Ovary (tissue), 9 donors: ENCODE results near the gene SORCS2. TPM values are rescaled to one million over a fixed set of nuclear protein-coding genes. Genes with fewer than 3 reads are reported as not detected.

Experiments
- DNase-seq, 5 donors: peaks; one replicate each; pipeline ENCODE4 v3.0.0-alpha.2; 2019 to 2020
- H3K27ac ChIP-seq, 2 donors: fragments of 200-600 bp; one replicate each; pipeline versions ENCODE4 v1.5.1 to v1.8.0; 2019 to 2022
- H3K27me3 ChIP-seq: fragments of 200-600 bp; one replicate; pipeline ENCODE4 v1.8.0; 2022
- H3K36me3 ChIP-seq: fragments of 200-600 bp; sonication (generic); one replicate; pipeline ENCODE4 v1.5.1; 2019
- H3K4me1 ChIP-seq: one replicate; pipeline ENCODE4 v1.8.1; 2013; ENCODE audit warnings: mild to moderate bottlenecking, moderate library complexity; ENCODE audit not compliant: insufficient read depth
- H3K4me3 ChIP-seq: fragments of 200-600 bp; sonication (generic); one replicate; pipeline ENCODE4 v1.5.1; 2017
- H3K9me3 ChIP-seq, 2 donors: fragments of 200-600 bp in 1 of 2; sonication (generic) in 1 of 2; one replicate each; pipeline versions ENCODE4 v1.5.1 to v1.8.1; 2013 to 2019; ENCODE audit warnings: mild to moderate bottlenecking in 1 of 2, moderate library complexity in 1 of 2
- EP300 ChIP-seq: sonication (generic); formaldehyde crosslinking; IDR thresholded peaks from one replicate; pipeline ENCODE4 v1.6.1; 2017; ENCODE audit warnings: antibody characterized with exemption
- POLR2A ChIP-seq: fragments of 450-650 bp; IDR thresholded peaks from one replicate; pipeline ENCODE4 v1.6.1; 2017; ENCODE audit warnings: antibody characterized with exemption, mild to moderate bottlenecking, moderate library complexity
- WGBS, 3 donors: extraction: QIAGEN DNeasy Blood & Tissue Kit in 1 of 3; methylation state at CpG; one replicate each; pipeline versions ENCODE4 v1.1.5 to v1.1.7; 2013 to 2017; 5-methylcytosine and 5-hydroxymethylcytosine counted together
- intact Hi-C, 4 donors: fragments of 100-400 bp; cut with DNase I; formaldehyde crosslinking; loops; one replicate each; pipeline versions ENCODE4 v1.11.0 to v1.15.1; 2022 to 2023
- polyA plus RNA-seq, 2 donors: library from polyadenylated mRNA; stranded (reverse); fragments of 200-250 nt in 1 of 2; fragments of 350-450 nt in 1 of 2; fragmentation: Illumina TruSeq in 1 of 2; extraction: RNeasy Lipid Tissue Mini Kit (QIAGEN cat#74804) in 1 of 2; gene quantifications; one replicate each; pipeline ENCODE4 v1.2.3, GENCODE V29; 2013 to 2014
- total RNA-seq, 7 donors: library from RNA; depleted of rRNA in 2 of 7; stranded (reverse); fragments of >200 nt in 2 of 7; fragmentation: NEBNext Ultra II Directional in 3 of 7; extraction: Animal tissue kit (Norgen Biotek cat#: 25700) in 3 of 7; gene quantifications; one replicate each; pipeline versions ENCODE4 v1.1.0 to v1.2.4, GENCODE V29; 2016 to 2023
- TF ChIP-seq, protein P1 (sequence below), 3 donors: fragments of 450-650 bp in 2 of 3; fragments of 200-600 bp in 1 of 3; IDR thresholded peaks; one replicate each; pipeline versions ENCODE4 v1.5.1 to v1.8.0; 2016 to 2022; ENCODE audit warnings: antibody characterized with exemption in 3 of 3, mild to moderate bottlenecking in 1 of 3
- donor health status: DM: no; HTN: no; CAD: no; lungs with moderate emphysema.
- donor health status: DM: no; HTN: no; CAD: no.
- donor health status: Bipolar disorder and iron deficiency.
- donor health status: DM: yes; HTN: yes; CAD: no.
- donor health status: DM: no; HTN: no; CAD: no.
- donor health status: DM: yes; HTN: yes; CAD: no.

Gene SORCS2
- total and polyA plus RNA-seq, 9 donors: 0.60 to 23.9 (median 7.1) TPM

DNA sequence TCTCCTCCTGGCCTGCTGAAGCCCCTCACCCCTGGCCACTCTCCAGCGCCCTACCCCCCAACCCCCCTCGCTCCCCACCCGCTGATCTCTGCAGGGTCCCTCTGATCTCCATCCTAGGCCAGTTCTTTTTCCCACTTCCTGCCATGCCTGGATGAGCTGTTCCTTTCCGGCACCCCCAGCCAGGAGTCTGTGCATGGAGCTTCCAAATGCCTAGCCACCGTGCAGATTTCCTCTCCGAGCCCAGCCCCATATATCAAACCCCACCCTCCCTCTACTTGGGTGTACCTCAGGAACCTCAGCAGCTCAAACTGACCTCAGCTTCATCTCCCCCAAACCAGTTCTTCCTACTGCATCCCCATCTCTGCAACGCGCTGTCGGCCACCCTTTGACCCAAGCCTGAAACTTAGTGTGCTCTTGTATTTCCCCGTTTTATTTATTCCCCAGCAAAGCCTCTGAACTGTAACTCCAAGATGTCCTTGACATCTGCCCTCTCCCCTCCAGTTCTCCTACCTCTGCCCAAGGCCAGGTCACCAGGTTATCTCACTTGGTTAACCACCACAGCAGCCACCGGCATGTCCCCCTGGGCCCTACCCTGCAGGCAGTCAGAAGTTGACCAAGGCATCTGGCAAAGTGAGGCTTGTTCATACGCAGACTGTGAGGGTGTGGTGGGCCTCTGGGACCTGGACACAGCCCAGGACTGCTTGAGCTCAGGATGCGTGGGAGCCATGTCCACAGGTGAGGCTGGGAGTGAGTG, 437.3 kb downstream of the SORCS2 start:
- intact Hi-C loops: no loop called here
- Histone ChIP-seq H3K27me3 (no peaks in the 10 kb centered on the region), H3K9me3 (no peaks in the 10 kb centered on the region), H3K4me3 (no peak overlapping the region), H3K27ac (peak overlapping the region in 1 of 2 donors; percentile 4), H3K36me3 (no peaks in the 10 kb centered on the region), H3K4me1 (peaks cover 4% of the 10 kb centered on the region)
- 64 to 87% (median 66%) methylated on average over 13 of the region's 13 CpGs for WGBS, 3 donors
- no peak for DNase-seq
- TF ChIP-seq EP300 (no peak), POLR2A (no peak)
- TF ChIP-seq, protein P1, sequence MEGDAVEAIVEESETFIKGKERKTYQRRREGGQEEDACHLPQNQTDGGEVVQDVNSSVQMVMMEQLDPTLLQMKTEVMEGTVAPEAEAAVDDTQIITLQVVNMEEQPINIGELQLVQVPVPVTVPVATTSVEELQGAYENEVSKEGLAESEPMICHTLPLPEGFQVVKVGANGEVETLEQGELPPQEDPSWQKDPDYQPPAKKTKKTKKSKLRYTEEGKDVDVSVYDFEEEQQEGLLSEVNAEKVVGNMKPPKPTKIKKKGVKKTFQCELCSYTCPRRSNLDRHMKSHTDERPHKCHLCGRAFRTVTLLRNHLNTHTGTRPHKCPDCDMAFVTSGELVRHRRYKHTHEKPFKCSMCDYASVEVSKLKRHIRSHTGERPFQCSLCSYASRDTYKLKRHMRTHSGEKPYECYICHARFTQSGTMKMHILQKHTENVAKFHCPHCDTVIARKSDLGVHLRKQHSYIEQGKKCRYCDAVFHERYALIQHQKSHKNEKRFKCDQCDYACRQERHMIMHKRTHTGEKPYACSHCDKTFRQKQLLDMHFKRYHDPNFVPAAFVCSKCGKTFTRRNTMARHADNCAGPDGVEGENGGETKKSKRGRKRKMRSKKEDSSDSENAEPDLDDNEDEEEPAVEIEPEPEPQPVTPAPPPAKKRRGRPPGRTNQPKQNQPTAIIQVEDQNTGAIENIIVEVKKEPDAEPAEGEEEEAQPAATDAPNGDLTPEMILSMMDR (IDR thresholded peaks at IDR 0.05): no peak

DNA sequence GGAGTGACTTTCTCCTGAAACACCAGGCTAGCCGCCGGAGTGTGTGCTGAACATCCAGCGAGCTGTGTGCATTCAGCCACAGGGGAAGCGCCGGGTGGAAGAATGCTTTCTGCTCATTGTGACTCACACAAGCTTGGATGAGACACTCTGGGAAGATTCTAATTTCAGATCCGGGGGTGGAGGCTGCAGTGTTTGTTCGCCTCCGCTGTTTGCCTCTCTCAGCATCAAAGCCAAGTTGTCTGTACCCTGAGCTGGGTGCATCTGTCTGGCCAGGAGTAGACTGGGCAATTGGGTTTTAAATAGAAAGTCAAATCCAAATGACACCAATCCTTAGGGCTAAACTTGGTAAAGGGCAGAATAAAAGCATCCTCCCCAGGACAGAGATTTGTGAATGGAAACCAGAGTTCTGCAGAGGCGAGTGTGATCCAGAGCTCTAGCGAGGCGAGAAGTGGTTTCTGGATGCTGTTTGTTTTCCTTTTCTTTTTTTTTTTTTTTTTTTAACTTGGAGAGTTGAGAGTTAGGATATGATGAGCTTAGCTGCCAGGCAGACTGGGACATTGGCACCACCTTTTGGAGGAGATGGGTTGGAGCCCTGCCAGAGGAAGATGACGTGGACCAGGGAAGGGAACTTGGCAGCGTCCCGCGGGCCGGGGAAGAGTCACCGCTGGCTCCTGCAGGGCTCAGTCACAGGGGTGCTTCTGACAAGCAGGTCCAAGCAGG, 438.4 kb downstream of the SORCS2 start:
- H3K27ac ChIP-seq: peak overlapping the region in 1 of 2 donors; percentile 14
- no peaks in the 10 kb centered on the region for H3K27me3 ChIP-seq
- intact Hi-C loops: no loop called here
- 6 to 8% (median 7%) methylated on average over 17 of the region's 17 CpGs for WGBS, 3 donors
- H3K36me3 ChIP-seq: no peaks in the 10 kb centered on the region
- no peaks in the 10 kb centered on the region for H3K9me3 ChIP-seq
- DNase-seq: peak; percentile 58 to 79 (median 68)
- H3K4me3 ChIP-seq: no peak overlapping the region
- H3K4me1 ChIP-seq: peaks cover 4% of the 10 kb centered on the region
- TF ChIP-seq POLR2A (no peak), EP300 (no peak)
- TF ChIP-seq, protein P1 (IDR thresholded peaks at IDR 0.05): no peak

DNA sequence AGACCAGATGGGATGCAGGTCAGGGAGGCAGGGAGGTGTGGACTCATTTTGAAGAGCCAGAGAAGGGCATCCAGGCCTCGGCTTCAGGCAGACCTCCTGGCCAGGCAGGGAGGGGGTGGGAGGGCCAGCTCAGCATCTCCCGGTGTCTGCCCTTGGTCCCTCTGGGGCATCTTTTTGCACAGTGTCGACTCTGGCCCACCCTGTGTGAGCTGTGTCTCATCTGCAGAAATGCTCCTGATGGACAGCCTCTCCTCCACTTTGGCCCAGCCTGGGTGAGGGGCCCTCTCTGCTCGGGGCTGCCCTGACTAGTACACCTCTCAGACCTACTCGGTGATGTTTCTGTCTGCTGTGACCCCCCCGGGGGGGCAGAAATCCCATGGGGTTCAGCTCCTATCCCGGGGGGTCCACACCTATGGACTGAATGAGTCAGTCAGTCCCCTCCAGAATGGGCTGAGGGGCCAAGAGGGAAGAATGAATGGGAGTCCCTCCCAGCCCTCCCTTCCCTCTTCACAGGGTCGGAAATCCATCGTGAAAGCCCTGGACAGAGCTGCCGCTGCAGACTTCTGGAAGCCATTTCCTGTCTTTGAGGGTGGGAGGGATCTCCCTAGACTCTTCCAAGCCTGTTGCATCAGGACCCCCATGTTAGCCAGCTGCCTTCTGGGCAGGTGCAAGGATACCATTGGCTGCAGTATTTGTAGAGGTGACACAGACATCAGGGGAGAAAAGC, 439.1 kb downstream of the SORCS2 start:
- Histone ChIP-seq H3K27me3 (no peaks in the 10 kb centered on the region), H3K4me1 (peaks cover 4% of the 10 kb centered on the region), H3K27ac (peak overlapping the region in 1 of 2 donors; percentile 14), H3K4me3 (no peak overlapping the region), H3K36me3 (no peaks in the 10 kb centered on the region), H3K9me3 (no peaks in the 10 kb centered on the region)
- DNase-seq: no peak
- TF ChIP-seq, protein P1 (IDR thresholded peaks at IDR 0.05): no peak
- TF ChIP-seq POLR2A (no peak), EP300 (no peak)
- intact Hi-C loops: no loop called here
- 37 to 38% (median 37%) methylated on average over 10 of the region's 10 CpGs for WGBS, 3 donors

DNA sequence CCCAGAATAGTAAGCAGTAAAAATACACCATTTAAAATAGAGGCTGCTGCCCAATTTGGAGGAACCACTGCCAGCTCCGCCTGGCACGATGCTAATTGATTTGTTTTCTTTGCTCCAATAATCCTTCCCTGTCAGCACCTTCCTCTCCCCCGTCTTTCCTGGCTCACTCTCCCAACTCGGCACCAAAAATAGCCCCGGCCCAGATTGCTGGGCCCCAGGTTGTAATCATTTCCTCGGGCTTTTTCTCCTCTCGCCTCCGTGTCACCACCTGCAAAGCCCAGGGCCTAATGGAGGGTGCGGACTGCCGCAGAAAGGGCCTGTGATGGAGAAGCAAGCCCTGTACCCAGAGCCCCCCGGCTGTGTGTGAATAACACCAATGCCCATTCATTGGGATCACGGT, 440.0 kb downstream of the SORCS2 start:
- DNase-seq: no peak
- intact Hi-C loops: no loop called here
- Histone ChIP-seq H3K36me3 (no peaks in the 10 kb centered on the region), H3K4me3 (no peak overlapping the region), H3K27ac (no peak overlapping the region), H3K27me3 (no peaks in the 10 kb centered on the region), H3K9me3 (no peaks in the 10 kb centered on the region), H3K4me1 (peaks cover 4% of the 10 kb centered on the region)
- 63 to 76% (median 66%) methylated on average over 12 of the region's 12 CpGs for WGBS, 3 donors
- TF ChIP-seq EP300: no peak
- TF ChIP-seq, protein P1 (IDR thresholded peaks at IDR 0.05): no peak
- TF ChIP-seq POLR2A: no peak
